Suprapubic skin (tissue), 4 donors: ENCODE results near the gene SDHC.
"Not testable (repeated sequence)": the region's sequence is repeated elsewhere in the genome, so short reads cannot be mapped to it uniquely, and the experiment has no call there.

Experiments
- CTCF ChIP-seq, 2 donors: fragments of 200-600 bp in 1 of 2; fragments of 450-650 bp in 1 of 2; sonication (generic) in 1 of 2; IDR thresholded peaks; one replicate each; pipeline ENCODE4 v1.5.1; 2016 to 2019; ENCODE audit warnings: antibody characterized with exemption in 2 of 2, mild to moderate bottlenecking in 1 of 2, moderate library complexity in 1 of 2
- POLR2A ChIP-seq, 2 donors: fragments of 450-650 bp; IDR thresholded peaks; one replicate each; pipeline ENCODE4 v1.6.1; 2017; ENCODE audit warnings: antibody characterized with exemption in 2 of 2, mild to moderate bottlenecking in 2 of 2, moderate library complexity in 2 of 2
- POLR2AphosphoS5 ChIP-seq, 3 donors: sonication (generic); formaldehyde crosslinking; IDR thresholded peaks; one replicate each; pipeline ENCODE4 v1.6.1; 2017; ENCODE audit warnings: antibody characterized with exemption in 3 of 3

GRCh38 chr1:161397038-161397437 is 82.9 kb downstream of the SDHC start:
- not testable (repeated sequence) for TF ChIP-seq CTCF, POLR2A, POLR2AphosphoS5 (IDR thresholded peaks at IDR 0.05)
